ENCODE measurements around the gene PLCL2. TPM values are rescaled to one million over a fixed set of nuclear protein-coding genes. Genes with fewer than 3 reads are reported as not detected.

PLCL2 gene
- total and polyA plus RNA-seq, 2 experiments from 2014 or later, result 1.6 to 9.7 TPM

DNA sequence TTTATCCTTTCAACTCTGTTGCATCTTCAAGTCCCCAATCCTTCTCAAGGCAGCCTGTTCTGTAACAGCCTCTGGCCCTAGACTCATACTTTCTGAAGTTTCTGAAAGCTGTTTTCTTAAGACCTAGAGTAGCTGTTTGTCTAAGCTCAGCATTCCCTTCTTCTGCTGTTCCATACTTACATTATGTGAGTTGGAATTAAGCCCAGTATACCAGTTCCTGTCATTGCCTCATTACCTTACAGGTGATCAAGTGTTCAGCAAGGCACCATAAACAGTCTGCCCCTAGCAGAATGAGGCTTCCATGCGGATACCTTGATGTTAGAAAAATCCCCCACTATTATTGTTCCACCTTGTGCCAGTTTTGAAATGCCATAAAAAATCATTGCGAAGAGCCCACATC, 180.6 kb downstream of the PLCL2 start:
- no peak for DNase-seq (ENCODE audit: low spot score)
- Histone ChIP-seq H3K27me3 (ENCODE audit: insufficient read depth) (no peaks in the 10 kb centered on the region), H3K27ac (ENCODE audit: low read depth) (no peak overlapping the region), H3K4me3 (no peak overlapping the region), H3K36me3 (ENCODE audit: insufficient read depth) (no peaks in the 10 kb centered on the region), H2AFZ (no peak overlapping the region), H3K4me1 (ENCODE audit: insufficient read depth) (peaks cover 41% of the 10 kb centered on the region), H4K20me1 (replicated peaks; ENCODE audit: insufficient read depth) (no peaks in the 10 kb centered on the region), H3K79me2 (replicated peaks; ENCODE audit: insufficient read depth) (no peaks in the 10 kb centered on the region), H3F3A (replicated peaks; ENCODE audit: low read depth) (no peaks in the 10 kb centered on the region), H3K4me2 (no peak overlapping the region), H3K9me2 (ENCODE audit: insufficient read depth) (0 out of 2 replicates have a peak, but pooled peaks cover 5% of the 10 kb centered on the region)
- Mint-ChIP-seq H3K27ac (no peak overlapping the region), H3K4me1 (peaks cover 29% of the 10 kb centered on the region), H3K9me3 (no peaks in the 10 kb centered on the region; the same call in 2 of the 3 replicates), H3K27me3 (ENCODE audit: insufficient read depth, low read depth, poor library complexity) (peaks cover 3% of the 10 kb centered on the region), H3K4me3 (no peak overlapping the region), H3K36me3 (ENCODE audit: low read depth) (no peaks in the 10 kb centered on the region; the same call in 2 of the 3 replicates)
- no peak for TF ChIP-seq NANOG (IDR thresholded peaks at IDR 0.05; ENCODE audit: borderline replicate concordance)
- TF ChIP-seq STAT1 (IDR thresholded peaks at IDR 0.05; ENCODE audit: unreplicated experiment), result no peak
- TF ChIP-seq, protein P1, sequence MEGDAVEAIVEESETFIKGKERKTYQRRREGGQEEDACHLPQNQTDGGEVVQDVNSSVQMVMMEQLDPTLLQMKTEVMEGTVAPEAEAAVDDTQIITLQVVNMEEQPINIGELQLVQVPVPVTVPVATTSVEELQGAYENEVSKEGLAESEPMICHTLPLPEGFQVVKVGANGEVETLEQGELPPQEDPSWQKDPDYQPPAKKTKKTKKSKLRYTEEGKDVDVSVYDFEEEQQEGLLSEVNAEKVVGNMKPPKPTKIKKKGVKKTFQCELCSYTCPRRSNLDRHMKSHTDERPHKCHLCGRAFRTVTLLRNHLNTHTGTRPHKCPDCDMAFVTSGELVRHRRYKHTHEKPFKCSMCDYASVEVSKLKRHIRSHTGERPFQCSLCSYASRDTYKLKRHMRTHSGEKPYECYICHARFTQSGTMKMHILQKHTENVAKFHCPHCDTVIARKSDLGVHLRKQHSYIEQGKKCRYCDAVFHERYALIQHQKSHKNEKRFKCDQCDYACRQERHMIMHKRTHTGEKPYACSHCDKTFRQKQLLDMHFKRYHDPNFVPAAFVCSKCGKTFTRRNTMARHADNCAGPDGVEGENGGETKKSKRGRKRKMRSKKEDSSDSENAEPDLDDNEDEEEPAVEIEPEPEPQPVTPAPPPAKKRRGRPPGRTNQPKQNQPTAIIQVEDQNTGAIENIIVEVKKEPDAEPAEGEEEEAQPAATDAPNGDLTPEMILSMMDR (conservative IDR thresholded peaks at IDR 0.05; ENCODE audit: low read depth in 2 of 2), result no peak
- TF ChIP-seq, protein P2, sequence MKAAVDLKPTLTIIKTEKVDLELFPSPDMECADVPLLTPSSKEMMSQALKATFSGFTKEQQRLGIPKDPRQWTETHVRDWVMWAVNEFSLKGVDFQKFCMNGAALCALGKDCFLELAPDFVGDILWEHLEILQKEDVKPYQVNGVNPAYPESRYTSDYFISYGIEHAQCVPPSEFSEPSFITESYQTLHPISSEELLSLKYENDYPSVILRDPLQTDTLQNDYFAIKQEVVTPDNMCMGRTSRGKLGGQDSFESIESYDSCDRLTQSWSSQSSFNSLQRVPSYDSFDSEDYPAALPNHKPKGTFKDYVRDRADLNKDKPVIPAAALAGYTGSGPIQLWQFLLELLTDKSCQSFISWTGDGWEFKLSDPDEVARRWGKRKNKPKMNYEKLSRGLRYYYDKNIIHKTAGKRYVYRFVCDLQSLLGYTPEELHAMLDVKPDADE (IDR thresholded peaks at IDR 0.05), result no peak
- TF ChIP-seq EZH2phosphoT487 (IDR thresholded peaks at IDR 0.05; ENCODE audit: unreplicated experiment), result no peak
- ATAC-seq, result no peak

DNA sequence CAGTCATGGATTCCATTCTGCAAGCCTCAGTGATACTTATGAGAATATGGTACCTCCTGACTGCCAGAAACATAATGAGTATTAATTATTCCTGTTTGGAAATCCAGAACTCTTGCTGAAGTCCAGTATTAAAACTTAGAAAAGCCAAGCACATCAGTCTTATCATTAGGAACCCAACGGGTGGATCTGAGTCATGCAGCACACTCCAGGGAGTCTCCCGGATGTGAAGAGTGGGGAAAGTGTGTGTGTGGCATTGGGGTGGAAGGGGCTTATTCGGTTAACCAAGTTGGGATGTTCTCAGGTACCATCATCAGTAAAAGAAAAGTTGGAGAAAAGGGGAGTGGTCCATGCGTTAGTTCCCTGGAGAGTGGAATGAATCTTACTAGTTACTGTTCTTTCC, 181.1 kb downstream of the PLCL2 start:
- H3F3A ChIP-seq (replicated peaks; ENCODE audit: low read depth), result no peaks in the 10 kb centered on the region
- Mint-ChIP-seq H3K4me1 (peaks cover 33% of the 10 kb centered on the region), H3K36me3 (ENCODE audit: low read depth) (no peaks in the 10 kb centered on the region; the same call in 2 of the 3 replicates), H3K9me3 (no peaks in the 10 kb centered on the region; the same call in 2 of the 3 replicates), H3K27ac (no peak overlapping the region), H3K27me3 (ENCODE audit: insufficient read depth, low read depth, poor library complexity) (peaks cover 3% of the 10 kb centered on the region), H3K4me3 (no peak overlapping the region)
- TF ChIP-seq JUNB (IDR thresholded peaks at IDR 0.05; ENCODE audit: unreplicated experiment) (no peak), CREB1 (CRISPR knock-in tag; IDR thresholded peaks at IDR 0.05; ENCODE audit: low read depth) (no peak), EZH2phosphoT487 (IDR thresholded peaks at IDR 0.05; ENCODE audit: unreplicated experiment) (no peak), ZNF331 (CRISPR knock-in tag; IDR thresholded peaks at IDR 0.05; ENCODE audit: low read depth) (no peak), STAT1 (IDR thresholded peaks at IDR 0.05; ENCODE audit: unreplicated experiment) (no peak), POLR2AphosphoS5 (IDR thresholded peaks at IDR 0.05; ENCODE audit: low read depth) (no peak), ZNF114 (CRISPR knock-in tag; IDR thresholded peaks at IDR 0.05) (no peak), EZH2 (IDR thresholded peaks at IDR 0.05; ENCODE audit: low read depth, unreplicated experiment) (no peak), NANOG (IDR thresholded peaks at IDR 0.05; ENCODE audit: borderline replicate concordance) (no peak)
- TF ChIP-seq, protein P3, sequence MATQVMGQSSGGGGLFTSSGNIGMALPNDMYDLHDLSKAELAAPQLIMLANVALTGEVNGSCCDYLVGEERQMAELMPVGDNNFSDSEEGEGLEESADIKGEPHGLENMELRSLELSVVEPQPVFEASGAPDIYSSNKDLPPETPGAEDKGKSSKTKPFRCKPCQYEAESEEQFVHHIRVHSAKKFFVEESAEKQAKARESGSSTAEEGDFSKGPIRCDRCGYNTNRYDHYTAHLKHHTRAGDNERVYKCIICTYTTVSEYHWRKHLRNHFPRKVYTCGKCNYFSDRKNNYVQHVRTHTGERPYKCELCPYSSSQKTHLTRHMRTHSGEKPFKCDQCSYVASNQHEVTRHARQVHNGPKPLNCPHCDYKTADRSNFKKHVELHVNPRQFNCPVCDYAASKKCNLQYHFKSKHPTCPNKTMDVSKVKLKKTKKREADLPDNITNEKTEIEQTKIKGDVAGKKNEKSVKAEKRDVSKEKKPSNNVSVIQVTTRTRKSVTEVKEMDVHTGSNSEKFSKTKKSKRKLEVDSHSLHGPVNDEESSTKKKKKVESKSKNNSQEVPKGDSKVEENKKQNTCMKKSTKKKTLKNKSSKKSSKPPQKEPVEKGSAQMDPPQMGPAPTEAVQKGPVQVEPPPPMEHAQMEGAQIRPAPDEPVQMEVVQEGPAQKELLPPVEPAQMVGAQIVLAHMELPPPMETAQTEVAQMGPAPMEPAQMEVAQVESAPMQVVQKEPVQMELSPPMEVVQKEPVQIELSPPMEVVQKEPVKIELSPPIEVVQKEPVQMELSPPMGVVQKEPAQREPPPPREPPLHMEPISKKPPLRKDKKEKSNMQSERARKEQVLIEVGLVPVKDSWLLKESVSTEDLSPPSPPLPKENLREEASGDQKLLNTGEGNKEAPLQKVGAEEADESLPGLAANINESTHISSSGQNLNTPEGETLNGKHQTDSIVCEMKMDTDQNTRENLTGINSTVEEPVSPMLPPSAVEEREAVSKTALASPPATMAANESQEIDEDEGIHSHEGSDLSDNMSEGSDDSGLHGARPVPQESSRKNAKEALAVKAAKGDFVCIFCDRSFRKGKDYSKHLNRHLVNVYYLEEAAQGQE (IDR thresholded peaks at IDR 0.05; ENCODE audit: unreplicated experiment), result no peak
- TF ChIP-seq, protein P1 (conservative IDR thresholded peaks at IDR 0.05; ENCODE audit: low read depth in 2 of 2), result no peak
- TF ChIP-seq, protein P2 (IDR thresholded peaks at IDR 0.05), result no peak
- H3K27ac ChIP-seq (ENCODE audit: low read depth), result no peak overlapping the region
- H2AFZ ChIP-seq, result no peak overlapping the region
- H3K36me3 ChIP-seq (ENCODE audit: insufficient read depth), result no peaks in the 10 kb centered on the region
- H3K27me3 ChIP-seq (ENCODE audit: insufficient read depth), result no peaks in the 10 kb centered on the region
- no peak overlapping the region for H3K4me2 ChIP-seq
- 0 out of 2 replicates have a peak, but pooled peaks cover 5% of the 10 kb centered on the region for H3K9me2 ChIP-seq (ENCODE audit: insufficient read depth)
- ATAC-seq (no peak), DNase-seq (ENCODE audit: low spot score) (no peak)
- no peaks in the 10 kb centered on the region for H4K20me1 ChIP-seq (replicated peaks; ENCODE audit: insufficient read depth)
- H3K4me3 ChIP-seq, result no peak overlapping the region
- H3K4me1 ChIP-seq (ENCODE audit: insufficient read depth), result peaks cover 43% of the 10 kb centered on the region
- H3K79me2 ChIP-seq (replicated peaks; ENCODE audit: insufficient read depth), result no peaks in the 10 kb centered on the region

Data from GM23338 (cell line).